Caki2 (cell line): ENCODE measurements around the gene CISD3. TPM values are rescaled to one million over a fixed set of nuclear protein-coding genes. Genes with fewer than 3 reads are reported as not detected.
"Not testable (repeated sequence)": the region's sequence is repeated elsewhere in the genome, so short reads cannot be mapped to it uniquely, and the experiment has no call there.

Experiments
- DNase-seq: peaks from one replicate; pipeline ENCODE4 v3.0.0-alpha.2; 2015; ENCODE audit warnings: low read depth
- in situ Hi-C: cut with HindIII; loops from 2 replicates; pipeline ENCODE4 v1.10.0; 2016; ENCODE audit warnings: low sequenced_read_pairs, low pct_unique_long_range_greater_than_20kb, mixed read lengths
- total RNA-seq: library from RNA; depleted of rRNA; stranded (reverse); fragments of >200 nt; shearing (Covaris generic); gene quantifications from 2 replicates; pipeline ENCODE4 v1.2.3, GENCODE V29; 2014; ENCODE audit warnings: low replicate concordance

Gene CISD3
- total RNA-seq, 1 experiment from 2014 or later: 23.0 TPM

DNA sequence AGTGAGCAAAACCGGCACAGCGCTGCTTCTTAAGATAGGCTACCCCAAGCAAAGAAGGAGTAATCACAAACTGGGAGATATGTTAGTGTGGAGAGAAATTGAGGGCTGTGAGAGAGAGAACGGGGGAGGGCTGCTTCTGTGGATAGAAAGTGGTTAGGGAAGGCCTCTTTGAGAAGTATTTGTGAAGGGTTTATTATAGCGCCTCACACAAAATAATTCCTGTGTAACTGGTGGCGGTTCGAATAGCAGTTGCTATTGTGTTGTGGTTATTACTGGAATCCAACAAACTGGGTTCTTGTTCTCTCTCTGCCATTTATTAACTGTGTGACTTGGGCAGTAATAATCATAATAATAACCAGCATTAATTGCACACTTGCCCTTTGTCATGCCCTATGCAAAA, 9.2 kb upstream of the CISD3 start:
- in situ Hi-C loops: no loop called here

DNA sequence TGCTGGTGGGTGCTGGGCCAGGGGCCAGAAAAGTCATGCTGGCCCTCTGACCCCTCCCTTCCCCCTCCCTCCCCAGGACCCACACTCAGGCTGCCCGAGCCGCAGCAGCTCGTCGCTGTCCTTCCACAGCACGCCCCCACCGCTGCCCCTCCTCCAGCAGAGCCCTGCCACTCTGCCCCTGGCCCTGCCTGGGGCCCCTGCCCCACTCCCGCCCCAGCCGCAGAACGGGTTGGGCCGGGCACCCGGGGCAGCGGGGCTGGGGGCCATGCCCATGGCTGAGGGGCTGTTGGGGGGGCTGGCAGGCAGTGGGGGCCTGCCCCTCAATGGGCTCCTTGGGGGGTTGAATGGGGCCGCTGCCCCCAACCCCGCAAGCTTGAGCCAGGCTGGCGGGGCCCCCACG, 8.3 kb upstream of the CISD3 start:
- in situ Hi-C loops: no loop called here
- no peak for DNase-seq

More for the DNA sequence above, 9.2 kb upstream of the CISD3 start:
- DNase-seq: no peak

DNA sequence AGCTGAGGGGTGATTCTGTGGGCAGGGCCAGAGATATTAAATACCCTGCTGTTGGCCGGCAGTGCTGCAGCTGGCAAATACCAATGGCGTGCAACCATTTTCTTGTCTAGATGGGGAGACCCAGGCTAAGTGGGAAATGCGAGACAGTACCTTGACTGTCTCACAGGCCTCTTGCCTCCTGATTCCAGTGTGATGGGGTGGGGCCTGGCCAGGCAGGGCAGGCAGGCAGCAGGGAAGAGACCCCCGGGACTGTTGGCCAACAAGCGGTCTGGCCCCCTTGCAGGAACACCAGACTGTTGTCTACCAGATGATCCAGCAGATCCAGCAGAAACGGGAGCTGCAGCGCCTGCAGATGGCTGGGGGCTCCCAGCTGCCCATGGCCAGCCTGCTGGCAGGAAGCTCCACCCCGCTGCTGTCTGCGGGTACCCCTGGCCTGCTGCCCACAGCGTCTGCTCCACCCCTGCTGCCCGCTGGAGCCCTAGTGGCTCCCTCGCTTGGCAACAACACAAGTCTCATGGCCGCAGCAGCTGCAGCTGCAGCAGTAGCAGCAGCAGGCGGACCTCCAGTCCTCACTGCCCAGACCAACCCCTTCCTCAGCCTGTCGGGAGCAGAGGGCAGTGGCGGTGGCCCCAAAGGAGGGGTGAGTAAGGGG, 5.7 kb upstream of the CISD3 start:
- DNase-seq: no peak
- in situ Hi-C loops: no loop called here

DNA sequence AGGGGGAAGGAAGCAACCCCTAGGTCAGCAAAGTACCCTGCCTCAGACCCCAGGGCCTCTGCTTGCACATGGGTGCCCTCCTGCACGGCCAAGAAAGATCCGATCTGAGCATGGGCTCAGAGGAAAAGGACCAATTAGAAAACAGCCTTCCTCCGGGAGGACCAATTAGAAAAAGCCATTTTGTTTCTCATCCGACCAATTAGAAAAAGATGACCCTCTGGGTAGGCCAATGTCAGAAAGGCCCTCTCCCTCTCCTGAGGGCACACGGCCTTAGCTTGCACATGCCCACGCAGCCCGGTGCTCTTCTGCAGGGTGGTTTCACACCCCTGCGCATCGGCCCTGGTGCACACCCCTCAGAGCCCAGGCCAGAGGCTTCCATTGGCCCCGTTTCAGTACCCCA, 5.1 kb upstream of the CISD3 start:
- in situ Hi-C loops: no loop called here
- no peak for DNase-seq

DNA sequence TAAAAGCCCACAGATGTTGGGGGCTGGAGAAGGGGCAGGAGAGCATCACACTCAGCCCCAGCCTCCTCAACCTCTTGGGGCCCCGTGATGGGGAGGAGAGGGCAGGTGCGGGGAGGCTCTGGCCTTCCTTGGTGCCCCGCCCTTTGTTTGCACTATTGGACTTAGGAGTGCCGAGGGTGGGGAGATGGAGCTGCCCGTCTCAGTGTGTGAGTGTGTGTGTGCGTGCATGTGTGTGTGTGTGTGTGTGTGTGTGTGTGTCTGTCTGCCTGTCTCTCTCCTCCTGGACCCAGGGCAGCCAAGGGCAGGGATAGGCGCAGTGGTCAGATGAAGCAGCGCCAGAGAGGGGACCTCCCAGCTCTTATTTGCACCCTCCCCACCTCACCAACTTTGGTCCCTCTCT, 4.0 kb upstream of the CISD3 start:
- DNase-seq: not testable (repeated sequence)

DNA sequence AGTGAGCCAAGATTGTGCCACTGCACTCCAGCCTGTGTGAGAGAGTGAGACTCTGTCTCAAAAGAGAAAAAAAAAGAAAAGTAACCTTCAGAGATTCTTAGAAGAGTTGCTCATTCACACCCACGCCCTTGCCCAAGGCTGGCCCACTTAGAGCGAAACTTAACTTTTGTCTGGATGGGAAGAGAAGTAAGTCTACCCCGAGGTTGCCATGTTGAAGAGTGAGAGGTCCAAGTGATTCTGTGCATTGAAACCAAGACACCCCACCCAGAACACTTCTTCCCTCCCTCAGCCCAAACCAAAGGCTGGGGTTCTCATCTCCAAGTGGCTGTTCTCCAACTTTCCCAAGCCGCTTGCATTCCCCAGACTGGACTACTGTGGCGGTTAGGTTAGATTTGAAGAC, 2.4 kb upstream of the CISD3 start:
- in situ Hi-C loops: no loop called here
- no peak for DNase-seq

More for the DNA sequence above, 4.0 kb upstream of the CISD3 start:
- in situ Hi-C loops: not testable (repeated sequence)

DNA sequence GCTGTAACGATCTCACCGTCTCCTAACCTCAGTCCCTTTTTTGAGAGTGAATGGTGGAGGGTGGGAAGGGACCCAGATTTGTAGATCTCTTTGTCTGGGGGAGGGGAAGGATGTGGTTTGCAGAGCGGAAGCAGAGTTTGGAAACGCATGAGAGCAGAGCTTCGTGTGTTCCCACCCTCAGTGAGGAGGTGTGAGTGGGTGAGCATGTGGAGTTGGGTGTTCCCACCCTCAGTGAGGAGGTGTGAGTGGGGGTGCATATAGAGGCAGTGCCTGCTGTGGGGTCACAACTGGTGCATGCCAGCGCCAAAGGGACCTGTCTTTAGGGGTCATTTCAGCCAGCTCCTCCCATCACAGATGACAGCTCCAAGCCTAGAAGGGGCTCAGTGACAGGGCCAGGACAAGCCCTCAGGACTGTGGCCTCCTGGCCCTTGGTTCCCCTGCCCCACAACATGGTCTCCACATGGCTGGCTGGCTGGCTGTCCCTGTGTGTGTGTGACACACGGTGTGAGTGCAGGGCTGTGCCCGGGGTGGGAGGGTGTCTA, 1.8 kb upstream of the CISD3 start:
- in situ Hi-C loops: no loop called here
- DNase-seq: no peak

DNA sequence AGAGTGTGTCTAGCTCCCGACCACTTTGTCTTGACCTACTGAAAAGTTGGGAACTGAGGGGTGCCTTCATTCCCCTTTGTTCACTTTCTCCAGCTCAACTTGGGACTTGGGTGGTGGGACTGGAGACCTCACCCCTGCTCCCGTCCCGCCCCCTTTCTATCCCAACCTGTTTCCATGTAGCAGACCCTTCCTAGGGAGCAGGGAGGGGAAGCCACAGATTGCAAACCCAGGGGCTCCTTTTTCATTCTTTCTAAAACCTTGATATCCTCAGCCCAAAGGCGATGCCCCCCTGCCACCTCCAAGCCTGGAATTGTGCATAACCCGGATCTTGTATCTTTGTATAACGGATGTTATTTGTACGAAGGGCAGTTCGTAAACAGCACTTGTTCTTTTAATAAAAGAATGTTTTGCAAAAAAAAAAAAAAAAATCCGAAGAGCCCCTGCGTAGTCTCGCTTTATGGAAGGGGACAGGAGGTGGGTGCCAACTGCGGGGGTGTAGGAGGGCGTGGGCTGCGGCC, 714 bp upstream of the CISD3 start:
- no peak for DNase-seq
- in situ Hi-C loops: no loop called here

DNA sequence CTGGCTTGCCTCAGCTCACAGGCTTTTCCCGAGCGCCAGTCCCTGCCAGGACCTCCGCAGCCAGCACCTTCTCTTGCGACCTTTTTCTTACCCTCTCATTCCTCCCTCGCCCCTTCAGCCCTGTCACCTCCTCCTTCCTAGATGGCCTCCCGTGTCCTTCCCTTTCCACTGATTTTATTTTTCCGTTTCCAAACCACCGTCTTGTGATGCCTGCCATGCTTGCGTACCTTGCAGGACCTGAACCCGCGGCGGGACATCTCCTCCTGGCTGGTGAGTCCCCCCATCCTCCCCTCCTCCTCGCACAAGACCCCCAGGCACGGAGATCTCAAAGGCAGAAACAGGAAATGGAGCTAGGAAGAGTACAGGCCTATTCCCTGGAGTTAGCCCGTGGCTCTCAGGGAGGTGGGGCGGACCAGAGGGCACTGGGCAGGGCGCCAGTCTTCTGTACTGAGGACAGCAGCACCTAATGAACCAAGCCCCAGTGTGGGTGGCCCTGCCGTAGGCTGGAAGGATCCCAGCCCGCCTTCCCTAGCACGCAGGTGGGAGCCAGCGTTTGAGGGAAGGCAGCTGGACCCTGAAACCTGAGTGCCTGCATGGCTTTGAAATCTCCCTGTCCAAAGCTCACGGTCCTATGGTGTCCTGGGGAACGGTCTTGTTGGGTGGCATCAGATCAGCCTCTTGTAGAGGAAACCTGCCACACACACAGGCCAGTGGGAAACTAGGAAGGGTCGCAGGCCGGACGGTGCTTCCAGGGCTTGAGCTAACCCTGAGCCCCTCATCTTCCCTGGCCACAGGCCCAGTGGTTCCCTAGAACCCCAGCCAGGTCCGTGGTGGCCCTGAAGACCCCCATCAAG, 612 bp downstream of the CISD3 start:
- DNase-seq: peak; percentile 79
- in situ Hi-C loops: no loop called here

DNA sequence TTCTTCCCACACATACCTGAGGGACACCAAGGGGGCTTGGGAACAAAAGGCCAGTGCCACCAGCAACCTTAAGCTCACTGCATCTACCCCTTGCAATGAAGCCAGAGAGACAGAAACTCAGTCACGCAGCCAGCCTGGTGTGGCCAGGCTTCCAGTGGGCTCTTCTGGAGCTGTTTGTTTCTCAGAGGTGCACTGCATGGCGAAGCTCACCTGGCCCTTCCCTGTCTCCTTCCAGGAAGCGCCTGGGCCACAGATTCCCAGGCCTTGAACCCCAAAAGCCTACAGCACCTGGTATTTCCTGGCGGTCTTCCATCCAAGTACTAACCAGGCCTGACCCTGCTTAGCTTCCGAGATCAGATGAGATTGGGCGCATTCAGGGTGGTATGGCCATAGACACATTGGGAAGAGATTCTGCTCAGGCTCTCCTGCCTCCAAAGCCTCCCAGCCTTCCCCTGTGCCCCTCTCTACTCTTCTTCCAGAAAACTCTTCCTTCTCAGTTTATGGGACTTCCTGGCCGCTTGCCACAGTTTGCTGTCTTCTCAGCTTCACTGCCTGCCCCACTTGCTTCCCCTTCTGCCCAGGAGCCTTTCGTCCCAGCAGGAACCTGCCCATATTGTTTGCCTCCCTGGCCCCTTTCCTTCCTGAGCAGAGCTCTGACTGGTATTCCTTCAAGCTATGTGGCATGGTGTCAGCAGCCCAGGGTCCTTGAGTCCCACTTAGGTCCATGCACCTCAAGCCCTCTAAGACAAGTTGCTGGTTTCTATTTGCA, 1.6 kb downstream of the CISD3 start:
- no peak for DNase-seq
- in situ Hi-C loops: no loop called here

DNA sequence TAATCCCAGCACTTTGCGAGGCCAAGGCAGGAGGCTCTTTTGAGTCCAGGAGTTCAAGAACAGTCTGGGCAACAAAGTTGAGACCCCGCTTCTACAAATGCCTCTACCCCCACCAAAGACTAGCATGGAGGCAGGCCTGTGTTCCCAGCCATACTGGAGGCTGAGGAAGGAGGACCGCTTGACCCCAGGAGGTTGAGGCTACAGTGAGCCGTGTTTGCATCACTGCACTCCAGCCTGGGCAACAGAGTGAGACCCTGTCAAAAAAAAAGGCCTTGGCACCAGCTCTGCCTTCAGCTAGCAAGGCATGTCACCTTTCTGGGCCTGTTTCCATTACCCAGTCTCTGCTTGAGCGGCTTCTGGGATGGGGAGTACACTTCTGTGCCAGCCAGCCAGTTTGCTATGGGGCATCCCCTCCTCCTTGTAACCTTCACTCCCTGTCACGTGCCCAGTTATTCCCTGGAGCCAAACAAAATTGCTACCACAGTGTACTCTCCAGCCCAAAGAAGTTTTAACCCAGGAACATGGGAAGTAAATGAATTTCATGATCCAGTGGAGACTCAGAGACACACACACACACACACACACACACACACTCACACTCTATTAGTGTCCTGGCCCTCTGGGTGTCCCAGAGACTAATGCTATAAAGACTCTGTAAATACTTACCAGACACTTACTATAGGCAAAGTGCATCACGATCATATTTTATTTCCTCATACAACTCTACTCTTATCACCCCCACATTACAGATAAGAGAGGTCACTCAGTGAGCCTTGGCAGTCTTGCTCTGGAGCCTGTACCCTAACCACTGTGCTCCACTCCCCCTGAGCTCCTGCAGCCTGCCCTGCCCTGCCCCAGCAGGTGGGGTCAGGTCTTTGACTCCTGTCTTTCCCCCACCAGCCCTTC, 2.5 kb downstream of the CISD3 start:
- peak; percentile 34 for DNase-seq
- in situ Hi-C loops: no loop called here

DNA sequence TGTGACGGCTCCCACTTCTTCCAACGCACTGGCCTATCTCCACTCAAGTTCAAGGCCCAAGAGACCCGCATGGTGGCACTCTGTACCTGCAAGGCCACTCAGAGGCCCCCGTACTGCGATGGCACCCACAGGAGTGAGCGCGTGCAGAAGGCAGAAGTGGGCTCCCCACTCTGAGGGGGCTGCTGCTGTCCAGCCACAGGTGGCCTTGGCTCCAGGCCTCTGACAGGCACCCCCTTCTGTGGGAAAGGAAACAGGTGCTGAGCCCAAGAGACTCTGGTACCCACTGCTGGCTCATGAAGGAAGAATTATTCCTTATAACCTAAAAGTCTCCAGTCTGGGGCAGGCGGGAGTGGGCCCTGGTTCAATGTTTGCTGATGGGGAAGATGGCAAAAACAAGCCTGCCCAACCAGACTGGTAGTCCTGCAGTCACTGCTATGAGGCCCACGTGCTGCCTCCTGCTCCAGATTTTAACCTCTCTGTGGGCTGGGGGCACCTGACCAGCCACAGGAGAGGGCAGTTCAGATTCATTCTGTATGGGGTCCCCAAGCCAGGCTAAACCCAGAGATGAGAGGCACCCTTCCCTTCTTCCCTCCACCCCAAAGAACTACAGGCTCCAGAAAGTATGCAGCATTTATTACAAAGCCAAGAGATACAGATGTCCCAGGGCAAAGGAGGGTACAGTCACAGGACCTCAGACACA, 3.3 kb downstream of the CISD3 start:
- DNase-seq: no peak
- in situ Hi-C loops: no loop called here

DNA sequence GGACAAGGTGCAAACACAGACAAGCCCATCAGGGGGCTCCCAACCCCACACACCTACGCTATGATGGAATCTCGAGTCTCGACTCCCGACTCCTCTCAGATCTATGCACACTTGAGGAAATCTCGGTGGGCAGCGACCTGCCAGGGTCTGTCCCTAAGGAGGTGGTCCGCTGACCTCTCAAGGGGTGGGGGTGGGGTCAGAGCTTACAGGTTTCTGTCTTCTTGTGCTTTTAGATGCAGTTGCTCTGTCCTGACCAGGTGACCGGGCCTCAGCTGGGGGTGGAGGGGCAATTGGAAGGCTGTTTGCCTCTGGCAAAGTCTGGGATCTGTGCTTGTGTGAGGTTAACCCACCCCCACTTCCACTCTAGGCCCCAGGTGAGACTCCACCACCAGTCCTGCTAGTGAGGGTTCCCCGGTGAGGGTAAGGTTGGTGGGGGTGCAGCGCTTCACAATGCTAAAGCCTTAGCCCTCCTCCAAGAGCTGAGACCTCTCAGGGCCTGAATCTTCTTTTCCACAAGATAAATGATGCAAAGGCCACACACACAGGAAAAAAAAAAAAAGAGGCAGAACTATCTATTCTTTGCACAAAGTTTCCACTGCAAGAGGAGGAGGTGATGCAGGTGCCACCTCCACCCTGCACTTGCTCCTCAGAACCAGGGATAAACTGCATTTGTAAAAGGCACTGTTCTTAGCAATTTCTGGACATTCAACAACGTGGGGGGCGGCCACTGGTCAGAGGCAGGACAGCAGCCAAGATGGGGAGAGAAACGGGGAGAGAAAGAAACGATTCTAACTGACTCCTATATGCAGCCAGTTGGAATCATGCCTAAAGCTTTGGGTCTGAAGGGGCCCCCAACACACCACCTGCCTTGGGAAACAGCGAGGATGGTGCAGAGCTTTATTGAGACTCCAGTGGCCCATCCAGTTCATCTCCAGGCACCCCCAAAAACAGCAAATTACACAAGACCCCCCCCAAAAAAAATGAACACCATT, 4.1 kb downstream of the CISD3 start:
- in situ Hi-C loops: no loop called here
- DNase-seq: no peak

DNA sequence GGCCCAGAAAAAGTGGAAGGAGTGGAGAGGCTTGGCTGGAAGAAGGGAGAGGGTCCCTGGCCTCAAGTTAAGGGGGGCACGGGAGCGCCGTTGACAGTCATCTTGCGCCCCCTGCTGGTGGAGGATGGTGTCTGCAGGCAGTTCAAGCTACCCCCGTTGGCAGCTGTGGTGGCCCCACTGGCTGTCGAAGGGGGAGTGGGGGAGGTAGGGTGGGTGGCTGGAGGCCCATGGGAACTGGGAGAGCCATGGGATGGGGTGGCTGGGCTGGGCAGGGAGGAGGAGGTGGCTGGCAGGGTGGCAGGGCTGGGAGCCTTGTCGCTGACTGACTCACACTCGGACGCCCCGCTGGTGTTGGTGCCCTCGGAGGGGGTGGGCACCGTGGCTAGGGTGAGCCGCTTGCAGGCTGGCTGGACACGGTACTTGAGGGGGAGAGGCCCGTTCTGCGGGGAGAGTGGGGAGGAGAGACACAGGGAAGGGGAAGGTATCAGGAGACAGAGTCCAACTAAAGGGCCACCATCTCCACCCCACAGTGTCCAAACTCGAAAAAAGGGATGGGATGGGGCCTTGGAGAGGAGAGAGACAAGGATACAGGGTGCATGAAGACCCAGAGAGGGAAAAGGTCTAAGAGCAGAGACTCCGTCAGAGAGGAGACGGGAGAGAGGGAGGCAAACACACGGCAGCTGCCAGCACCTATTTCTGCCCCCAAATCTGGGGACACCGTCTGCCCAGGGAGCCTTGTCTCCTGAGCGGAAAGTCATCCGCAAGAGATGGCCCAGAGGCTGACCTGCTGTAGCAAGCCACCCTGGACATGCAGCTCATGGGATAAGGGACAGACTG, 5.2 kb downstream of the CISD3 start:
- in situ Hi-C loops: no loop called here
- peak; percentile 34 for DNase-seq

DNA sequence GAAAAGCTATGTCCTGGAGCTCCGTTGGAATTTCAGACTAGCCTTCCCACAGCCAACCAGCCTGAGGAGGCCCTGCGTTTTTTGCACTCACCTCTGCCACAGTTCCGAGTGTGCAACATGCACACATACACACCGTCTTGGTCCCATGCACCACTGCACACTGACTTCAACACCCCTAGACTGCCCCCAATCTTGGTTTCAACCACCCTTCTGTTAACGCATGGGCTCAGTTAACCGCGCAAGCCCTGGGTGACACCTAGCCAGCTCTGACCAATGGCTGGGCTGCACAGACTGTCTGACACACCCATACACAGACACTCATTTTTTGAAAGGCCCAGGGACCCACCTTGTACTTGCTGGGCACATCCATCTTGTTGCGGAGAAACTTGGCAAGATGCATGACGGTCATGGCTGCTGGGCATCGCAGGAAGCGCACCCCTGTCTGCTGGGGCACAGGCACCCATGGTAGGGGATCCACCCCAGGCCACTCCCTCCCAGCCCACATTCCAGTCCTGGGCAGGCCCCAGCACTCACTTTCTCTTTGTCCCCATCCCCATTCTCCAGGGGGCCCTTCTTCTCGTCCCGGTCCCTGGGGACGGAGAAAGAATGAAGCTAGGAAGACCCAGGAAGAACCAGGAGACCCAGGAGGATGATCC, 8.0 kb downstream of the CISD3 start:
- no peak for DNase-seq
- in situ Hi-C loops: no loop called here
